ENCODE results near the gene KTN1.

DNA sequence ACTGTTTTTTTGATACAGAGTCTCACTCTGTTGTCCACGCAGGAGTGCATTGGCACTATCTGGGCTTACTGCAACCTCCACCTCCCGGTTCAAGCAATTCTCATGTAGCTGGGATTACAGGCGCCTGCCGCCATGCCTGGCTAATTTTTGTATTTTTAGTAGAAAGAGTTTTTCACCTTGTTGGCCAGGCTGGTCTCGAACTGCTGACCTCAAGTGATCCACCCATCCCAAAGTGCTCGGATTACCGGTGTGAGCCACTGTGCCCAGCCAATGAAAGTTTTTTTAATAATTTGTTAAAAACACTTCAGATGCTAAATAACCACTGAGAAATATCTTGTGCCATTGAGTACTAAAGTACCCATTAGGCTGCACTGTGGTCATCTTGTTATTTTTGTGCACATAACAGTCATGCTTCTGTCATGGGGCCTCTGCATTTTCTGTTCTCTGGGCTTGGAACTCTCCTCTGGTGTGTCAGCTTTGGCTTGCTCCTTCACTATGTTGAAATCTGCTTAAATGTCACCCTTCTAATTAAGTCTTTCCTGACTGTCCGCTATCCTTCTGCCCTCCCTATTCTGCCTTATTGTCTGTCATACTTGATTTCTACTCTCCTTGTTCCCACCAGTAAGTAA is 105.1 kb downstream of the KTN1 start:
- TF ChIP-seq, protein P1, sequence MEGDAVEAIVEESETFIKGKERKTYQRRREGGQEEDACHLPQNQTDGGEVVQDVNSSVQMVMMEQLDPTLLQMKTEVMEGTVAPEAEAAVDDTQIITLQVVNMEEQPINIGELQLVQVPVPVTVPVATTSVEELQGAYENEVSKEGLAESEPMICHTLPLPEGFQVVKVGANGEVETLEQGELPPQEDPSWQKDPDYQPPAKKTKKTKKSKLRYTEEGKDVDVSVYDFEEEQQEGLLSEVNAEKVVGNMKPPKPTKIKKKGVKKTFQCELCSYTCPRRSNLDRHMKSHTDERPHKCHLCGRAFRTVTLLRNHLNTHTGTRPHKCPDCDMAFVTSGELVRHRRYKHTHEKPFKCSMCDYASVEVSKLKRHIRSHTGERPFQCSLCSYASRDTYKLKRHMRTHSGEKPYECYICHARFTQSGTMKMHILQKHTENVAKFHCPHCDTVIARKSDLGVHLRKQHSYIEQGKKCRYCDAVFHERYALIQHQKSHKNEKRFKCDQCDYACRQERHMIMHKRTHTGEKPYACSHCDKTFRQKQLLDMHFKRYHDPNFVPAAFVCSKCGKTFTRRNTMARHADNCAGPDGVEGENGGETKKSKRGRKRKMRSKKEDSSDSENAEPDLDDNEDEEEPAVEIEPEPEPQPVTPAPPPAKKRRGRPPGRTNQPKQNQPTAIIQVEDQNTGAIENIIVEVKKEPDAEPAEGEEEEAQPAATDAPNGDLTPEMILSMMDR (IDR thresholded peaks at IDR 0.05; ENCODE audit: insufficient read depth, low read length, poor library complexity, severe bottlenecking), result no peak
- no peak for TF ChIP-seq EZH2phosphoT487 (conservative IDR thresholded peaks at IDR 0.05; ENCODE audit: low read length)
